ENCODE results near the gene CSRP1. TPM values are rescaled to one million over a fixed set of nuclear protein-coding genes. Genes with fewer than 3 reads are reported as not detected.

CSRP1 gene
- total RNA-seq, 1 donor from 2014 or later: 630 TPM

DNA sequence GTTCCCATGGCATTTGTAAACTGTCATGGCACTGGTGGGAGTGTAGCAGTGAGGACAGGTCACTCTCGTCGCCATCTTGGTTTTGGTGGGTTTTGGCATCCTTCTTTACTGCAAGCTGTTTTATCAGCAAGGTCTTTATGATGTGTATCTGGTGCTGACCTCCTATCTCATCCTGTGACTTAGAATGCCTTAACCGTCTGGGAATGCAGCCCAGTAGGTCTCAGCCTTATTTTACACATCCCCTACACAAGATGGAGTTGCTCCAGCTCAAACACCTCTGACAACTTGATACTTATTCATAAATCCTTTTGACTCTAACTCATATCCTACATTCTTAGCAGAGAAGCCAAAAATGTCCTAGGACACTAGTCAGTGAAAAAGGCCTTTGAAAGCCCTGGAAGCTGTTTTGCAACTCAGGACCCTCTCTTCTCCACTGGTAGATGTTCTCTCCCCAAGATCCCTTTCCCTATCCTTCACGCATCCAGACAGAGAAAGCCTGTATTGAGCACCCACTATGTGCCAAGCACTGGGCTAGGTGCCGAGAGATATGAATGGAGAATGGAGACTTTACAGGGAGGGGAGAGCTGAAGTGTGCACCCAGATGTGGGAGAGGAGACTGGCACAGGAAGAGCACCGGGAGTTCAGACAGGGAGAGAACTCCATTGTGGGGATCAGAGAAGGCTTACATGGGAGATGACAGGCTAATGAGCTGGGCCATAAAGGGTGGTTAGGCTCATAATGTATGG, 6.7 kb upstream of the CSRP1 start:
- TF ChIP-seq, protein P1, sequence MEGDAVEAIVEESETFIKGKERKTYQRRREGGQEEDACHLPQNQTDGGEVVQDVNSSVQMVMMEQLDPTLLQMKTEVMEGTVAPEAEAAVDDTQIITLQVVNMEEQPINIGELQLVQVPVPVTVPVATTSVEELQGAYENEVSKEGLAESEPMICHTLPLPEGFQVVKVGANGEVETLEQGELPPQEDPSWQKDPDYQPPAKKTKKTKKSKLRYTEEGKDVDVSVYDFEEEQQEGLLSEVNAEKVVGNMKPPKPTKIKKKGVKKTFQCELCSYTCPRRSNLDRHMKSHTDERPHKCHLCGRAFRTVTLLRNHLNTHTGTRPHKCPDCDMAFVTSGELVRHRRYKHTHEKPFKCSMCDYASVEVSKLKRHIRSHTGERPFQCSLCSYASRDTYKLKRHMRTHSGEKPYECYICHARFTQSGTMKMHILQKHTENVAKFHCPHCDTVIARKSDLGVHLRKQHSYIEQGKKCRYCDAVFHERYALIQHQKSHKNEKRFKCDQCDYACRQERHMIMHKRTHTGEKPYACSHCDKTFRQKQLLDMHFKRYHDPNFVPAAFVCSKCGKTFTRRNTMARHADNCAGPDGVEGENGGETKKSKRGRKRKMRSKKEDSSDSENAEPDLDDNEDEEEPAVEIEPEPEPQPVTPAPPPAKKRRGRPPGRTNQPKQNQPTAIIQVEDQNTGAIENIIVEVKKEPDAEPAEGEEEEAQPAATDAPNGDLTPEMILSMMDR (conservative IDR thresholded peaks at IDR 0.05; ENCODE audit: low read depth, low read length): no peak
- DNase-seq (ENCODE audit: low read depth): no peak
- no peak overlapping the region for H3K4me3 ChIP-seq (ENCODE audit: low read depth, low read length)

DNA sequence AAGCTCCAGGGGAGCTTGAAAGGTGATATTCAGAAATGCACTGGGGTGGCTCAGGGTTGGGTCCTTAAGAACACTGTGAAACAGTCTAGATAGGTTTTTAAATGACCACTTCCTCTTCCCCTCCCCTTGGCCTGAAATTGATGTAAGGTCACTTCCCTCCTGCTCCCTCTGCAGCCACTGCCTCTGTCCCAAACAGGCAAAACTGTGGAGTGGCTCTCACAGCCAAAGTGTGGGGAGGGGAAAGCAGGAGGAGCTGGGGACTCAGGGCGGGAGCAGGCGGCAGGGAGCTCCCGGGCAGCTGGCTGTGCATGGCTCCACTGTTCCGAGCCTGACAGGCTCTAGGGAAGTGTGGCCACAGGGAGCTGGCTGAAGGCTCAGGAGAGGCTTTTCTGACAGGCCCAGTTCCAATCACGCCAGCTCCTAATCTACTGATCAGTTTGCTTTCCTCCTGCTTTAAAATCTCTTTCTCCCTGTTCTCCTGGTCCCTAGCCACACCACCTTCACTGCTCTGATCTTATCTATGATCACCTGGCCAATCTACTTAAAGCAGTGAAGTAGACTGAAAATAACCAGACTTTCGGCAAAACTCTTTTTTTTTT, 5.1 kb upstream of the CSRP1 start:
- H3K4me3 ChIP-seq (ENCODE audit: low read depth, low read length): no peak overlapping the region
- TF ChIP-seq, protein P1 (conservative IDR thresholded peaks at IDR 0.05; ENCODE audit: low read depth, low read length): no peak
- DNase-seq (ENCODE audit: low read depth): no peak

DNA sequence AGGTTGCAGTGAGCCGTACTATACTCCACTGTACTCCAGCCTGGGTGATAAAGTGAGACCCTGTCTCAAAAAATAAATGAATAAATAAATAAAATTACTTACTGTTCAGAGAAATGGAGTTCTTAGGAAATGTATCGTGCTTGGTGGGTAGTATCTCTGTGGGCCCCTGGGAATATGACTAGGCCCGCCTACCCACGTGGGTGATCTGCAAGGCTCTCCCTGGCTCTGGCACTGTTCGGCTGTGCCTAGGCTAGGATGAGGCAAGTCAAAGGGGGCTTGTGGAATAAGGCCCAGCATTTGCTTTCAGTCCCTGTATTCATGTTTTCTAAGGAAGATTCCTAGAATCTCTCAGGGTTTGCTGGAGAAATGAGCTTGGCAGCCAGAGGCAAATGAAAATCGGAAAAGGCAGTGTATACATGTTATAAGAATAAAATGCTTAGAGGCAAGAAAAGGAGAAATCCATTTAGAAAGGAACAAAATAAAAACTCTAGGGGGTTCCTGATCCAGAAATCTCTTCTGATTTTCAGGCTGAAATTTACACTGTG, 4.5 kb upstream of the CSRP1 start:
- H3K4me3 ChIP-seq (ENCODE audit: low read depth, low read length): no peak overlapping the region
- DNase-seq (ENCODE audit: low read depth): no peak
- TF ChIP-seq, protein P1 (conservative IDR thresholded peaks at IDR 0.05; ENCODE audit: low read depth, low read length): no peak

DNA sequence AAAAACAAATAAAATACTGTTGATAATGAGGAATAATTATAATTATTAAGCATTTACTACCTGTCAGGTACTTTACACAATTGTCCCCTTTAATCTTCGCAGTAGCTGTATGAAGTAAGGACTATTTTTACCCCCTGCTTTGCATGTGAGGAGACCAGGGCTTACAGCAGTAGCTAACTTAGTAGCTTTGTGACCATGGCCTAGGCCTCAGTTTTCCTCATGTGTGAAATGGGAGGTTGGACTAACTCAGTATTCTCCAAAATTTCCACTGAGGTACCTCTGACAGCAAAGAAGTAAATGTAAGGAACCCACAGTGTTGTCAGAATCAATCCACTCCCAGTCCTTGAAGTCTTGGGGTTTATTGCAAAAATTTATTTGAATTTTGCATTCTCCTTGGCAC, 3.8 kb upstream of the CSRP1 start:
- TF ChIP-seq, protein P1 (conservative IDR thresholded peaks at IDR 0.05; ENCODE audit: low read depth, low read length): no peak
- H3K4me3 ChIP-seq (ENCODE audit: low read depth, low read length): no peak overlapping the region
- DNase-seq (ENCODE audit: low read depth): no peak

DNA sequence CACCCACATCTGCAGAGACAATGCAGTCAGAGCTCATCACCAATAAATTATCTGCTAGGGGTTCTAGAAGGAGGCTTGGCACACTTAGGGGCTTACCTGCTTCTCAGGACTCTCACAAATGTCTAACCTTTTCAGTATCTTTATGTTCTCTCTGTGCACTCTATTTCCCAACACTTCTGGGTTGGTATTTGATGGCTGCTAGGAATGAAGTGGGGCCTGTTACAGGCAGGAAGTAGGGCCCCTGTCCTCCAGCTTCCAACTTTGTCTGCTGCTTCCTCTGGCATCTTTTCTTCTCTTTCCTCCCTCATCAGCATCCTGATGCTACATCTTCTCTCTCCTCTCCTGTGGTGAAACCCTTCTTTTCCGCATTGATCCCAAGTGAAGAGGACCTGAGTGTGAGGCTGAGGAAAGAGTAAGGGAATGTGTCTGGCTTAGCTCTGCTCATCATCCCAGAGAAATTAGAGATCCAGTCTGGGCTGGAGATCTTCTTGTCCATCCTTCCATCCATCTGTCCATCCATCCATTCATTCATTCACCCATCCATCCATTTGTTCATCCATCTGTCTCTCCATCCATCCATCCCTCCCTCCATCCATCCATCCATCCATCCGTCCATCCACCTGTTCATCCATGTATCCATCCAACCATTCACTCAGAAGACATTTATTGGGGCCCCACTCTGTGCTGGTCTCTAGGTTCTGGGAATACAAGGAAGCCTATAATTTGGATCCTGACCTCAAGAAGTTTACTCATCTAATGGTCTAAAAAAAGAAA, 2.9 kb upstream of the CSRP1 start:
- TF ChIP-seq, protein P1 (conservative IDR thresholded peaks at IDR 0.05; ENCODE audit: low read depth, low read length): no peak
- DNase-seq (ENCODE audit: low read depth): no peak
- H3K4me3 ChIP-seq (ENCODE audit: low read depth, low read length): no peak overlapping the region

DNA sequence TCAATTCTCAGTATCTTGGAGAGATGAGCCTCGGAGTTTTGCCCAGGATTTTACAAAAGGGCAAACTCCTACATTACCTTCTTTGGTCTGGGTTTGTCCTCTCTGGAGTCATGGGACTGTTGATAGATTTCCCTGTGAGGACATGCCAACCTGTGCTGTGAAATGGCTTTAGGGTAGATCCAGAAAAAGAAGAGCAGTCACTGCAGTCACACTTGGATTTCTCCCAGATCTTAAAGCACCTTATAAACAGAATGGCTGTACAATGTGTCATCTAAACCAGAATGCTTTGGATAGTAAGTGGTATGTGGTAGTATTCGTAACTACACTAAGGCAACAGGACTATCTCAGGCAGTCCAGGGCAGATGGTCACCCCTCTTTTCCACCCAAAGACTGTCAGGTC, 1.9 kb upstream of the CSRP1 start:
- H3K4me3 ChIP-seq (ENCODE audit: low read depth, low read length): no peak overlapping the region
- no peak for DNase-seq (ENCODE audit: low read depth)
- TF ChIP-seq, protein P1 (conservative IDR thresholded peaks at IDR 0.05; ENCODE audit: low read depth, low read length): no peak

All from epithelial cell of proximal tubule (primary cell).